ENCODE data around the gene AVEN. TPM values are rescaled to one million over a fixed set of nuclear protein-coding genes. Genes with fewer than 3 reads are reported as not detected.

AVEN gene
- total and polyA plus RNA-seq, 2 donors (not counting 1 experiment from before 2014, with no cell fraction given), result 16.0 to 19.2 TPM

DNA sequence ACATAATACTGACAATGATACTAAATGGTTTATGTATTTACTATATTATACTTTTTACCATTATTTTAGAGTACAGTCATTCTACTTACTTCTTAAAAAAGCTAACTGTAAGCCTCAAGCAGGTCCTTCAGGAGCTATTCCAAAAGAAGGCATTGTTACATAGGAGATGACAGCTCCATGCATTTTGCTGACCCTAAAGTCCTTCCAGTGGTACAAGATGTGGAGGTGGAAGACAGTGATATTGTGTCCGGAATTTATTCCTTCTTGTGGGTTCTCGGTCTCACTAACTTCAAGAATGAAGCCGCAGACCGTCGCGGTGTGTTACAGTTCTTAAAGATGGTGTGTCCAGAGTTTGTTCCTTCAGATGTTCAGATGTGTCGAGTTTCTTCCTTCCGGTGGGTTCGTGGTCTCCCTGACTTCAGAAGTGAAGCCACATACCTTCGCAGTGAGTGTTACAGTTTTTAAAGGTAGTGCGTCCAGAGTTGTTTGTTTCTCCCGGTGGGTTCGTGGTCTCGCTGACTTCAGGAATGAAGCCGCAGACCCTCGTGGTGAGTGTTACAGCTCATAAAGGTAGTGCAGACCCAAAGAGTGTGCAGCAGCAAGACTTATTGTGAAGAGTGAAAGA, 20.9 kb downstream of the AVEN start:
- H3K9me3 ChIP-seq (ENCODE audit: control insufficient read depth, insufficient read depth, low read depth, low read length), result no peaks in the 10 kb centered on the region

GRCh38 chr15:34014556-34014955, 24.4 kb downstream of the AVEN start:
- Histone ChIP-seq H4K20me1 (ENCODE audit: control insufficient read depth, extremely low read depth, insufficient read depth, low read length) (no peaks in the 10 kb centered on the region), H3K79me2 (ENCODE audit: control insufficient read depth, insufficient read depth, low read length) (no peaks in the 10 kb centered on the region), H3K9ac (ENCODE audit: insufficient read depth, low read length) (no peak overlapping the region), H3K4me1 (ENCODE audit: control insufficient read depth, extremely low read depth, insufficient read depth, low read length) (no peaks in the 10 kb centered on the region), H3K27me3 (ENCODE audit: control insufficient read depth, insufficient read depth, low read length) (no peaks in the 10 kb centered on the region), H3K27ac (ENCODE audit: insufficient read depth, low read length) (no peak overlapping the region), H3K36me3 (ENCODE audit: control insufficient read depth, insufficient read depth, low read length) (no peaks in the 10 kb centered on the region), H3K4me3 (replicated peaks in 1 of 4; ENCODE audit: control extremely low read depth in 1 of 4, insufficient read depth in 1 of 4, low read depth in 3 of 4, low read length in 4 of 4) (no peak overlapping the region), H3K4me2 (ENCODE audit: extremely low read depth, insufficient read depth, low read length) (no peak overlapping the region), H3K9me3 (ENCODE audit: control insufficient read depth, insufficient read depth, low read depth, low read length) (no peaks in the 10 kb centered on the region), H2AFZ (ENCODE audit: low read length) (no peak overlapping the region)
- peak; percentile 45 to 69 for DNase-seq (ENCODE audit: low read depth in 2 of 2)
- TF ChIP-seq CTCF (conservative IDR thresholded peaks at IDR 0.05 in 1 of 2, IDR thresholded peaks at IDR 0.05 in 1 of 2; ENCODE audit: low read depth in 1 of 2, low read length in 2 of 2) (no peak), EZH2 (IDR thresholded peaks at IDR 0.05; ENCODE audit: low read length, missing control alignments) (no peak)

More for the DNA sequence above, 20.9 kb downstream of the AVEN start:
- Histone ChIP-seq H3K4me1 (ENCODE audit: control insufficient read depth, extremely low read depth, insufficient read depth, low read length) (no peaks in the 10 kb centered on the region), H3K27me3 (ENCODE audit: control insufficient read depth, insufficient read depth, low read length) (no peaks in the 10 kb centered on the region), H4K20me1 (ENCODE audit: control insufficient read depth, extremely low read depth, insufficient read depth, low read length) (no peaks in the 10 kb centered on the region), H3K9ac (ENCODE audit: insufficient read depth, low read length) (no peak overlapping the region), H2AFZ (ENCODE audit: low read length) (no peak overlapping the region), H3K79me2 (ENCODE audit: control insufficient read depth, insufficient read depth, low read length) (no peaks in the 10 kb centered on the region), H3K27ac (ENCODE audit: insufficient read depth, low read length) (no peak overlapping the region), H3K4me3 (replicated peaks in 1 of 4; ENCODE audit: control extremely low read depth in 1 of 4, insufficient read depth in 1 of 4, low read depth in 3 of 4, low read length in 4 of 4) (no peak overlapping the region), H3K4me2 (ENCODE audit: extremely low read depth, insufficient read depth, low read length) (no peak overlapping the region), H3K36me3 (ENCODE audit: control insufficient read depth, insufficient read depth, low read length) (no peaks in the 10 kb centered on the region)
- TF ChIP-seq EZH2 (IDR thresholded peaks at IDR 0.05; ENCODE audit: low read length, missing control alignments), result no peak
- no peak for TF ChIP-seq CTCF (conservative IDR thresholded peaks at IDR 0.05 in 1 of 2, IDR thresholded peaks at IDR 0.05 in 1 of 2; ENCODE audit: low read depth in 1 of 2, low read length in 2 of 2)
- DNase-seq (ENCODE audit: low read depth in 2 of 2), result peak in 1 of 2 donors; percentile 29

GRCh38 chr15:34013746-34014145, 25.3 kb downstream of the AVEN start:
- Histone ChIP-seq H3K4me2 (ENCODE audit: extremely low read depth, insufficient read depth, low read length) (no peak overlapping the region), H3K4me3 (replicated peaks in 1 of 4; ENCODE audit: control extremely low read depth in 1 of 4, insufficient read depth in 1 of 4, low read depth in 3 of 4, low read length in 4 of 4) (no peak overlapping the region), H3K9ac (ENCODE audit: insufficient read depth, low read length) (no peak overlapping the region), H3K27ac (ENCODE audit: insufficient read depth, low read length) (no peak overlapping the region), H3K9me3 (ENCODE audit: control insufficient read depth, insufficient read depth, low read depth, low read length) (no peaks in the 10 kb centered on the region), H3K36me3 (ENCODE audit: control insufficient read depth, insufficient read depth, low read length) (no peaks in the 10 kb centered on the region), H2AFZ (ENCODE audit: low read length) (no peak overlapping the region), H4K20me1 (ENCODE audit: control insufficient read depth, extremely low read depth, insufficient read depth, low read length) (no peaks in the 10 kb centered on the region), H3K79me2 (ENCODE audit: control insufficient read depth, insufficient read depth, low read length) (no peaks in the 10 kb centered on the region), H3K4me1 (ENCODE audit: control insufficient read depth, extremely low read depth, insufficient read depth, low read length) (no peaks in the 10 kb centered on the region), H3K27me3 (ENCODE audit: control insufficient read depth, insufficient read depth, low read length) (no peaks in the 10 kb centered on the region)
- TF ChIP-seq CTCF (conservative IDR thresholded peaks at IDR 0.05 in 1 of 2, IDR thresholded peaks at IDR 0.05 in 1 of 2; ENCODE audit: low read depth in 1 of 2, low read length in 2 of 2), result no peak
- TF ChIP-seq EZH2 (IDR thresholded peaks at IDR 0.05; ENCODE audit: low read length, missing control alignments), result no peak
- DNase-seq (ENCODE audit: low read depth in 2 of 2), result no peak
